T-cell (primary cell): ENCODE results near the gene ANKS6. TPM values are rescaled to one million over a fixed set of nuclear protein-coding genes. Genes with fewer than 3 reads are reported as not detected.

Experiments used
- ATAC-seq, 4 experiments: fragments of 200-7000 bp in 3 of 4; fragments of 150-1000 bp in 1 of 4; cut with Tn5 transposase; replicated peaks in 1 of 4; 1 replicate in 3 of 4; 2 replicates in 1 of 4; pipeline ENCODE4 v1.10.0; 2021; ENCODE audit warnings: moderate library complexity in 3 of 4, mild to moderate bottlenecking in 2 of 4, moderate number of reproducible peaks in 1 of 4
- CTCF ChIA-PET, 2 donors: fragments of 300-600 bp; sonication (Branson Sonifier 250); formaldehyde crosslinking; loops; one replicate each; lab custom pipeline; 2022; ENCODE audit warnings: antibody characterized with exemption in 2 of 2; lab: Charles Lee
- POLR2A ChIA-PET, 2 donors: fragments of 300-600 bp; sonication (Branson Sonifier 250); formaldehyde crosslinking; loops; one replicate each; lab custom pipeline; 2022; ENCODE audit warnings: antibody characterized with exemption in 2 of 2; lab: Charles Lee
- DNase-seq, 35 experiments: peaks; one replicate each; pipeline versions ENCODE4 v3.0.0 to v3.0.0-alpha.2; 2013 to 2023
- H3K27ac ChIP-seq: one replicate; pipeline ENCODE4 v1.5.1; 2013; ENCODE audit warnings: low read length
- H3K27me3 ChIP-seq, 2 experiments: replicated peaks in 1 of 2; 1 replicate in 1 of 2; 2 replicates in 1 of 2; pipeline versions ENCODE4 v1.6.1 to v1.7.0; 2013; ENCODE audit warnings: low read length in 1 of 2, mixed read lengths in 1 of 2; ENCODE audit not compliant: control insufficient read depth in 2 of 2, insufficient read depth in 2 of 2; ENCODE audit errors: extremely low read depth in 1 of 2
- H3K36me3 ChIP-seq, 2 donors: 1 replicate in 1 of 2; 2 replicates in 1 of 2; pipeline versions ENCODE4 v1.6.1 to v1.7.0; 2013; ENCODE audit warnings: low read length in 1 of 2; ENCODE audit not compliant: control insufficient read depth in 2 of 2, insufficient read depth in 1 of 2; ENCODE audit errors: extremely low read depth in 1 of 2
- H3K4me1 ChIP-seq, 2 experiments: 1 replicate in 1 of 2; 2 replicates in 1 of 2; pipeline versions ENCODE4 v1.6.1 to v1.7.0; 2013; ENCODE audit warnings: low read length in 2 of 2, mixed read lengths in 1 of 2; ENCODE audit not compliant: insufficient read depth in 2 of 2, control insufficient read depth in 1 of 2; ENCODE audit errors: extremely low read depth in 1 of 2
- H3K4me3 ChIP-seq, 2 donors: 1 replicate in 1 of 2; 2 replicates in 1 of 2; pipeline versions ENCODE4 v1.5.1 to v1.7.0; 2013; ENCODE audit warnings: mild to moderate bottlenecking in 2 of 2, low read length in 1 of 2, moderate library complexity in 1 of 2; ENCODE audit not compliant: control insufficient read depth in 1 of 2; ENCODE audit errors: extremely low read depth in 1 of 2
- H3K9me3 ChIP-seq: 2 replicates; pipeline ENCODE4 v1.7.0; 2013
- H3K27ac Mint-ChIP-seq, 2 donors: one replicate each; pipeline ENCODE4 v1.8.0; 2020 to 2021; ENCODE audit warnings: mild to moderate bottlenecking in 2 of 2, mixed read lengths in 2 of 2
- H3K27me3 Mint-ChIP-seq, 2 donors: one replicate each; pipeline ENCODE4 v1.8.0; 2021 to 2022; ENCODE audit warnings: mixed read lengths in 2 of 2
- H3K36me3 Mint-ChIP-seq: one replicate; pipeline ENCODE4 v1.8.0; 2021; ENCODE audit warnings: mixed read lengths
- H3K4me1 Mint-ChIP-seq, 3 donors: one replicate each; pipeline ENCODE4 v1.8.0; 2020 to 2022; ENCODE audit warnings: mixed read lengths in 3 of 3, mild to moderate bottlenecking in 1 of 3
- H3K4me3 Mint-ChIP-seq, 3 donors: one replicate each; pipeline ENCODE4 v1.8.0; 2020 to 2022; ENCODE audit warnings: mild to moderate bottlenecking in 3 of 3, mixed read lengths in 3 of 3, moderate library complexity in 3 of 3
- H3K9me3 Mint-ChIP-seq, 3 donors: one replicate each; pipeline ENCODE4 v1.8.0; 2020 to 2022; ENCODE audit warnings: mixed read lengths in 3 of 3
- WGBS: methylation state at CpG from one replicate; pipeline ENCODE4 v1.1.5; 2013; ENCODE audit warnings: missing lambda C conversion rate; ENCODE audit not compliant: insufficient coverage; 5-methylcytosine and 5-hydroxymethylcytosine counted together
- total RNA-seq, 35 experiments: library from RNA in 6 of 35; stranded (reverse) in 6 of 35; fragments of 120-200 nt in 1 of 35; gene quantifications; one replicate each; pipeline versions ENCODE4 v1.2.1 to v1.2.4 and lab custom pipeline; 2013 to 2026

Gene ANKS6
- total RNA-seq, 5 donors from 2014 or later (not counting 1 experiment from before 2014, with no cell fraction given), result 11.7 to 19.0 (median 14.1) TPM

DNA sequence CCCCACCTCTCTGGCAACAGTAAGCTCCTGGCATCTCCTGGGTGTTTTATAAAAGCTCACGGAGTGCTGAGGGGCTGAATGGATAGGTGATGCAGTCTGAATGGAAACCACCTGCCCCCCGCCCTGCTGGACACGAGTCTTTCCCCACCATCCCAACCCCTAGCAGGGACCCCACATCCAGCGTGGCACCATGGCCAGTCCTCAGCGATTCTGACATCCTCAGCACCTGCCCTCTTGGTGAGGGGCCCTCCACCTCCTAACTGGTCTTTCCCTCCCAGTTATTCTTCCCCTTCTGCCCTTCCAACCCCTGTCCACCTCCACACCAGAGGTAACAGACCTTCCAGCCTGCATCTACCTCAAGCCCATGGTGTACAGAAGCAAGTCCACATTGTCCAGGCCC is 48.9 kb downstream of the ANKS6 start:
- Histone ChIP-seq H3K27ac (no peak overlapping the region), H3K9me3 (no peaks in the 10 kb centered on the region), H3K4me1 (no peaks in the 10 kb centered on the region), H3K4me3 (no peak overlapping the region), H3K27me3 (no peaks in the 10 kb centered on the region), H3K36me3 (peaks cover 2 to 3% of the 10 kb centered on the region in 2 donors)
- ATAC-seq (no peak), DNase-seq (no peak)
- CTCF ChIA-PET, result no interaction called here
- H3K36me3 Mint-ChIP-seq, result peaks cover 77% of the 10 kb centered on the region
- no peaks in the 10 kb centered on the region for H3K27me3 Mint-ChIP-seq
- H3K4me3 Mint-ChIP-seq, result no peak overlapping the region
- 85% methylated on average over 4 of the region's 5 CpGs for WGBS
- H3K27ac Mint-ChIP-seq, result no peak overlapping the region
- no peaks in the 10 kb centered on the region for H3K9me3 Mint-ChIP-seq
- POLR2A ChIA-PET, result no interaction called here
- H3K4me1 Mint-ChIP-seq, result no peaks in the 10 kb centered on the region

DNA sequence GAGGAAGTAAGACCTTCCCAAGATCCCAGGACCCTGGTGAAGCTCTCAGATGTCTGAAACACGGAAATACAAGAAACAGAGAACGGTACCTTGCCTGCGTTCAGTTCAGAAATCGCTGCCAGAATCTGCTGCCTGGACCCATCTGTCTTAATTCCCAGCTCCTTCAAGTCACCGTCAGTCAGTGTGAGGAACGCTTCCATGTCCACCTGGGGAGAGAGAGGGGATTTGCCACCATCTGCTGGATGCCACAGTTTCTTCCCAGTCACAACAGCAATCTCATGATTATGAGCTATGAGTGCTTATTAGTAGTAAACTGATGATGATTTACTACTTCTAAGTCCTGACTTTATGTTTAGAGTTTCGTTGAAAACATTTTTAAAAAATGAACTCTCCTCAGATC is 50.9 kb downstream of the ANKS6 start:
- Mint-ChIP-seq H3K4me1 (no peaks in the 10 kb centered on the region), H3K36me3 (peaks cover 76% of the 10 kb centered on the region), H3K27me3 (no peaks in the 10 kb centered on the region), H3K9me3 (no peaks in the 10 kb centered on the region), H3K4me3 (no peak overlapping the region), H3K27ac (no peak overlapping the region)
- H3K9me3 ChIP-seq, result no peaks in the 10 kb centered on the region
- POLR2A ChIA-PET, result no interaction called here
- CTCF ChIA-PET, result no interaction called here
- peaks cover 0 to 3% of the 10 kb centered on the region in 2 donors for H3K36me3 ChIP-seq
- WGBS, result 89% methylated on average over 4 of the region's 7 CpGs
- no peaks in the 10 kb centered on the region for H3K4me1 ChIP-seq
- DNase-seq, result no peak
- no peak overlapping the region for H3K4me3 ChIP-seq
- no peak for ATAC-seq
- no peaks in the 10 kb centered on the region for H3K27me3 ChIP-seq
- no peak overlapping the region for H3K27ac ChIP-seq

DNA sequence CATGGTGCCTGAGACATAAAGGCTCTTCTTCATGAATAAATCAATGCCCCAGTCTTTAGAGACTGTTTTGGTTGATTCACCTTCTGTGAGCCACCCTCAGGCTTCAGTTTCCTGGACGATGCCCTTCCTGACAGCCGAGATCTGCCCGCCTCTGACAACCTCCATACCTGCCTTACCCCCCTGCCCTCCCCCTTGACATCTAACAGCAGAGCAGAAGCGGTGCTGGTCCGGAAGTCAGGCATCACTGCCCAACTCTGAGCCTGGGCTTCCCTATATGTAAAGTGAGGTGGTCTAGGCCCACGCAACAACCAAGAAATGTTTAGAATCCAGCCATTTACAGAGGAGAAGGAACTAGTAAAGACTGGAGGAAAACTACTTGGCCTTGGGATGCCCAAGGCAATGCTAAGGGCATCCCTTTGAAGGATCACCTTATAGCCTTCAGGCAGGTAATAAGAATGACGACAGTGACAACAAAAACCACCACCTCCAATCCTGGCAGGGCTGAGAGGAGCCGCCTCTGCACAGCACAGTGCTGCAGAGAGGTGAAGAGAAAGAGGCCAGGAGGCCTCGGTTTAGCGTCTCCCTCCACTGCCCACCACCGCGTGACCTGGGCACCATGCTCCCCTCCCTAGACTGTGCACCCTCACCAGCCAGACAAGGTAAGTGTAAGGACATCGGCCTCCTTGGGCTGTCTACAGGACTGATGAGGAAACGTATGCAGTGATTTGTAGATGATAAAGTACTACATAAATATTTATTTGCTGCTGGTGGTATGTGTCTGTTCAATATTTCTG is 52.3 kb downstream of the ANKS6 start:
- H3K27me3 ChIP-seq, result no peaks in the 10 kb centered on the region
- H3K27ac Mint-ChIP-seq, result no peak overlapping the region
- POLR2A ChIA-PET, result no interaction called here

DNA sequence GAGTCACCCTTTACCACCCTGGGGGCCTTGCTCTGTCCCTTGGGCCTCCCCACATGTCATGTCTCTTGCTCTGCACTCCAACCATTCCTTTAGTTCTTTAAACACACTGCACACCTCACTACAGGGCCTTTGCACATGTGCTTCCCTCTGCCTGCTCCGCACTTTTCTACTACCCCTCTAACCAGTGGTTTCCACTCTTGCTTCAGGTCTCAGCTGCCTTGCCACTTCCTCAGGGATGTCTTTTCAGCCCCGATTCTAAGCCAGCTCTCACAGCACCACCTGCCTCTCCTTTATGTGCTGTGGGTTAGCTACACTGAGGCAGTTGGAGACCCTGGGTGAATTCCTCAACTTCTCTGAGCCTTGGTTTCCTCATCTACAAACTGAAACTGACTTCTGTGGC is 53.0 kb downstream of the ANKS6 start:
- no peaks in the 10 kb centered on the region for H3K36me3 ChIP-seq
- no peak for ATAC-seq
- Mint-ChIP-seq H3K4me1 (no peaks in the 10 kb centered on the region), H3K4me3 (no peak overlapping the region), H3K36me3 (peaks cover 71% of the 10 kb centered on the region), H3K9me3 (peaks cover 7 to 9% (median 8%) of the 10 kb centered on the region in 3 donors), H3K27me3 (no peaks in the 10 kb centered on the region), H3K27ac (no peak overlapping the region)
- WGBS, result 71% methylated on average over 1 of the region's 2 CpGs
- H3K4me1 ChIP-seq, result no peaks in the 10 kb centered on the region
- H3K27ac ChIP-seq, result no peak overlapping the region
- DNase-seq, result no peak
- CTCF ChIA-PET, result no interaction called here
- H3K4me3 ChIP-seq, result no peak overlapping the region
- POLR2A ChIA-PET, result no interaction called here
- H3K27me3 ChIP-seq, result no peaks in the 10 kb centered on the region
- no peaks in the 10 kb centered on the region for H3K9me3 ChIP-seq

More for the DNA sequence above, 52.3 kb downstream of the ANKS6 start:
- Histone ChIP-seq H3K4me1 (no peaks in the 10 kb centered on the region), H3K27ac (no peak overlapping the region), H3K4me3 (no peak overlapping the region), H3K36me3 (no peaks in the 10 kb centered on the region), H3K9me3 (no peaks in the 10 kb centered on the region)
- Mint-ChIP-seq H3K9me3 (peaks cover 3 to 4% (median 3%) of the 10 kb centered on the region in 3 donors), H3K36me3 (peaks cover 73% of the 10 kb centered on the region), H3K4me3 (no peak overlapping the region), H3K4me1 (no peaks in the 10 kb centered on the region), H3K27me3 (no peaks in the 10 kb centered on the region)
- ATAC-seq, result no peak
- no peak for DNase-seq
- CTCF ChIA-PET, result no interaction called here
- 100% methylated on average over 2 of the region's 14 CpGs for WGBS

DNA sequence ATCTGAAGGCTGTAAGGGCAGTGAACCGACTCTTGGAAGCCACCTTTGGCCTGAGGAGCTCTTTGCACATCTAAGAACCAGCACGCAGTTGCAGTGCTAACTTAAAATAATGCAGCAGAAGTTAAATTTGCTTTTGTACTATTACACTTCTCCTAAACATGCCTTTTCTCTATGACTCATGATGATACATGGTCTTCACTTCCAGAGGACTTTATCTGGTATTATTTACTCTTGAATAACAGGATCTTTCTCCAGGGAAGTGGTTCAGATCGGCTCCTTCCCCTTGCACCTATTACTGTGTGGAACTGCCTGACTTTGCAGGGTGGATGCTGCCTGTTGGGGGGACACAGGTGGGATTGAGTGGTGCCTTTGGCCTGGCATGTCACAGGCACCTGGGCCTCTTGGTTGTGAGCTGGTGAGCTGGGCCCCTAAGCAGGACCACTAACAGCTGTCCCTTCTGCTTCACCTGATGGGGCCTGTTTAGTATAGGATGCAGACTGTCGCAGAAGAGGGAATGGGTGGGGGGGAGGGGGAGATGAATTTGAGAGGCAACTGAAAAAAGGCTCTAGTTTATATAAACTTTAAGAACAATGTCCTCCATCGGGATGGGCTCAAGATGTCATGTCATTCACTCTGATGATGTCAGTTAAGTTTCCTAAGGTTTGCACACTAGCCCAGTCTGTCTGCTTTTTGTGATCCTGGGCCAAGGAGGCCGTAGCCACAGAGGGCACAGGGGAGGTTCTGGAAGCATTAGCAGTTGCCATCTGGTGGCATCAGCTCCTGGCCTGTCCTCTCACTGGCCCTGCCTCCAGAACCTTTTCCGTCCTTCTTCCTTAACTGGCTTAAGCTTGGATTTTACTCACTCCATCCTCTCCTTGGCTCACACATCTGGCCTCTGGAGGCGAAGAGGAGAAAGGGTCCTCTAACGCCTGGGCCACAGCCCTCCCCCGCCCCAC is 53.8 kb downstream of the ANKS6 start:
- CTCF ChIA-PET, result no interaction called here
- 94% methylated on average over 4 of the region's 10 CpGs for WGBS
- Mint-ChIP-seq H3K27ac (no peak overlapping the region), H3K4me3 (no peak overlapping the region), H3K9me3 (peaks cover 7 to 9% (median 9%) of the 10 kb centered on the region in 3 donors), H3K4me1 (no peaks in the 10 kb centered on the region), H3K27me3 (no peaks in the 10 kb centered on the region), H3K36me3 (peaks cover 72% of the 10 kb centered on the region)
- POLR2A ChIA-PET, result no interaction called here
- H3K4me3 ChIP-seq, result no peak overlapping the region
- no peak for DNase-seq
- no peaks in the 10 kb centered on the region for H3K36me3 ChIP-seq
- ATAC-seq, result no peak
- no peaks in the 10 kb centered on the region for H3K27me3 ChIP-seq
- no peak overlapping the region for H3K27ac ChIP-seq
- H3K4me1 ChIP-seq, result no peaks in the 10 kb centered on the region
- H3K9me3 ChIP-seq, result no peaks in the 10 kb centered on the region

DNA sequence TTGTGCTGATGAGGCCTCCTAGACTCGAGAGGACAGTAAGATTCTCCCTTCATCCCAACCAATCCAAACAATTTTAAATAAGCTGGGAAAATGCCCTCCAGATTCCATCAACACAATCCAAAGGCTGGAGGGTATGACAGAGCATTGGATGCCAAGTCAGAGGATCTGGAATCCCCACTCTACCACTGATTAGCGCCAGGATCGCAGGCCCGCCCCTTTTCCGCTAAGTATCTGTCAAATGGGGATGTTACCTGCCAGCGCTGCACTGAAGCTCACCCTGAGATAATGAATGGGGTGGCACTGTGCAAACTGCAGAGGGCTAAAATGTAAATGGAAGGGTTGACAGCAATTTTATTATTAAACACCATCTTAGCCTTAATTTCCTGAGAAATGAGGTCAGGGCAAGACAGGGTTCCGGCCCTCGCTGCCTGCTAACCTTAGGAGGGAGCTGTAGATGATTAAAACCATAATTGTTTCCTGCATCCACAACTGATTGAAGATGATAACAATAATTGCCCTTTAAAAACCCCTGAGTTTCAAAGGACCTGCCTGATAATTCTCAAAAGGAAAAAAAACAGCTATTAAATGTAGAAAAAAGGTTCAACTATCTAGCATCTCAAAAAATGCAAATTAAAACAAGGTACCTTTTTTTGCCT is 56.0 kb downstream of the ANKS6 start:
- peaks cover 81% of the 10 kb centered on the region for H3K36me3 Mint-ChIP-seq
- Histone ChIP-seq H3K27ac (no peak overlapping the region), H3K4me3 (no peak overlapping the region), H3K36me3 (no peaks in the 10 kb centered on the region), H3K27me3 (no peaks in the 10 kb centered on the region), H3K9me3 (no peaks in the 10 kb centered on the region), H3K4me1 (no peaks in the 10 kb centered on the region)
- peaks cover 7 to 9% (median 9%) of the 10 kb centered on the region in 3 donors for H3K9me3 Mint-ChIP-seq
- no peak overlapping the region for H3K27ac Mint-ChIP-seq
- DNase-seq (no peak), ATAC-seq (no peak)
- no peaks in the 10 kb centered on the region for H3K27me3 Mint-ChIP-seq
- ChIA-PET CTCF (no interaction called here), POLR2A (interaction anchor here in 1 of 2 donors (0.6 kb wide), 1 partner anchor 1456 kb away, joined by 4 read pairs; no protein-coding TSS in a partner anchor)
- no peak overlapping the region for H3K4me3 Mint-ChIP-seq
- WGBS, result no CpG with 5 or more reads among the region's 8 CpGs
- no peaks in the 10 kb centered on the region for H3K4me1 Mint-ChIP-seq
